ENCODE results near the gene RASEF.

DNA sequence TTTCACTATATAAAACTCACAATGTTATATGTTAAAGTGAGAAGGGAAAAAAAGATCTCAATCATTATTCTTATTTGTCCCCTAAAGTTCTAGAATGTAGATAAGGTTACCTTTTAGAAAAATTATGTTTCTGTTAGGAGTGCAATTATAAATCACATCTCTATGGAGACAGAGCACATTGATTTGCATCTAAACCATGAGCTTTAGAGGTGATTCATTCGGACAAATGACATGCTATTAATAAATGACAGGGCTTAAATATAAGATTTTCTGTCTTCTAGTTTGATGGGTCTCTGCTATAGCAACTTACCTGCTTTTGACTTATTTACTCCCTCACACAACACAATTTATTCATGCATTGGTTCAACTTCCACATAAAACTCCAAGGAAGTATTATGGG, 39.8 kb downstream of the RASEF start:
- TF ChIP-seq, protein P1, sequence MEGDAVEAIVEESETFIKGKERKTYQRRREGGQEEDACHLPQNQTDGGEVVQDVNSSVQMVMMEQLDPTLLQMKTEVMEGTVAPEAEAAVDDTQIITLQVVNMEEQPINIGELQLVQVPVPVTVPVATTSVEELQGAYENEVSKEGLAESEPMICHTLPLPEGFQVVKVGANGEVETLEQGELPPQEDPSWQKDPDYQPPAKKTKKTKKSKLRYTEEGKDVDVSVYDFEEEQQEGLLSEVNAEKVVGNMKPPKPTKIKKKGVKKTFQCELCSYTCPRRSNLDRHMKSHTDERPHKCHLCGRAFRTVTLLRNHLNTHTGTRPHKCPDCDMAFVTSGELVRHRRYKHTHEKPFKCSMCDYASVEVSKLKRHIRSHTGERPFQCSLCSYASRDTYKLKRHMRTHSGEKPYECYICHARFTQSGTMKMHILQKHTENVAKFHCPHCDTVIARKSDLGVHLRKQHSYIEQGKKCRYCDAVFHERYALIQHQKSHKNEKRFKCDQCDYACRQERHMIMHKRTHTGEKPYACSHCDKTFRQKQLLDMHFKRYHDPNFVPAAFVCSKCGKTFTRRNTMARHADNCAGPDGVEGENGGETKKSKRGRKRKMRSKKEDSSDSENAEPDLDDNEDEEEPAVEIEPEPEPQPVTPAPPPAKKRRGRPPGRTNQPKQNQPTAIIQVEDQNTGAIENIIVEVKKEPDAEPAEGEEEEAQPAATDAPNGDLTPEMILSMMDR (IDR thresholded peaks at IDR 0.05; ENCODE audit: insufficient read depth, low read length, poor library complexity, severe bottlenecking): no peak
- TF ChIP-seq EZH2phosphoT487 (conservative IDR thresholded peaks at IDR 0.05; ENCODE audit: low read length): no peak

Data from SU-DHL-6 (cell line).